ENCODE data around the gene HMX3.

DNA sequence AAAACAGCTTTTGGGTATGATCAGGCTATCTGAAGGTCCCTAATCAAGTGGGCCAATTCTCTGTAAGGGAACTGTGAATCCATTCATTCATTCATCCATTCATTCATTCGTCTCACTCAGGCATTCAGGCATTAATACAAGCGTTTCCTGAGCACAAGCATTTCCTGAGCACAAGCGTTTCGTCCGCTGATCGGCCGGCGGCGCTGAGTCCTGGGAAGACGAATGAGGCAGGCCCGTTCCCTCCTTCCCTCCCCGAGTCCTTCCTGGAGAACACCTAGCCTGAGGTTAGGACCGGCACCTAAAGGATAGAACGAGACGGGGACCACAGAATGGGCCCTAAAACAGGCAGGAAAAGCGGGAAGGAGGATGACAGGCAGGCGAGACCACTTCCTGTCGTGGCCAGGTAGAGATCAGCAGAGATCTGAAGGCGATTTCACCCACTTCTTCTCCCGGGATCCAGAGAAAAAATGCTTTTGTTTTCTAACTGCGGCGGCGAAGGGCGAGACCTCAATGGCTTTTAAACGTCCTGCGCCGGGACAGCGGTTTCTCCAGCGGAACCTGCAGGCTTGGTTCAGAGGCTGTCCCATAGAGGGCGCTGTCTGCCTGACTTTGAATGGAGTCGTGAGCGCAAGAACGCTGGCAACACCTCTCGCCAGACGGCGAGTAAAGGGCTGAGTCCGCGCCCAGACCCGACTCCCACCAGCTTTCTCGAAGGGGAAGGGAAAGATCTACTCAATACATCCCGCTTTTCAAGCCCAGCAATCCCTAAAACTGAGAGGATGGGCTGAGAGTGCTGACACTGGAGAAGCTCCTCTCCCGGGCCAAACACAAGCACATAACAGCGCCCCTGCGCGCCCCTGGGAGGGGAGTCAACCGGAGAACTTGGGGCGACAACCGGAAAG, 2.9 kb upstream of the HMX3 start:
- TF ChIP-seq, protein P1, sequence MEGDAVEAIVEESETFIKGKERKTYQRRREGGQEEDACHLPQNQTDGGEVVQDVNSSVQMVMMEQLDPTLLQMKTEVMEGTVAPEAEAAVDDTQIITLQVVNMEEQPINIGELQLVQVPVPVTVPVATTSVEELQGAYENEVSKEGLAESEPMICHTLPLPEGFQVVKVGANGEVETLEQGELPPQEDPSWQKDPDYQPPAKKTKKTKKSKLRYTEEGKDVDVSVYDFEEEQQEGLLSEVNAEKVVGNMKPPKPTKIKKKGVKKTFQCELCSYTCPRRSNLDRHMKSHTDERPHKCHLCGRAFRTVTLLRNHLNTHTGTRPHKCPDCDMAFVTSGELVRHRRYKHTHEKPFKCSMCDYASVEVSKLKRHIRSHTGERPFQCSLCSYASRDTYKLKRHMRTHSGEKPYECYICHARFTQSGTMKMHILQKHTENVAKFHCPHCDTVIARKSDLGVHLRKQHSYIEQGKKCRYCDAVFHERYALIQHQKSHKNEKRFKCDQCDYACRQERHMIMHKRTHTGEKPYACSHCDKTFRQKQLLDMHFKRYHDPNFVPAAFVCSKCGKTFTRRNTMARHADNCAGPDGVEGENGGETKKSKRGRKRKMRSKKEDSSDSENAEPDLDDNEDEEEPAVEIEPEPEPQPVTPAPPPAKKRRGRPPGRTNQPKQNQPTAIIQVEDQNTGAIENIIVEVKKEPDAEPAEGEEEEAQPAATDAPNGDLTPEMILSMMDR (conservative IDR thresholded peaks at IDR 0.05; ENCODE audit: low read depth in 2 of 2), result peak; percentile 86 to 91
- TF ChIP-seq EZH2phosphoT487 (IDR thresholded peaks at IDR 0.05; ENCODE audit: unreplicated experiment) (no peak), POLR2AphosphoS5 (IDR thresholded peaks at IDR 0.05; ENCODE audit: low read depth) (no peak), EZH2 (IDR thresholded peaks at IDR 0.05; ENCODE audit: low read depth, unreplicated experiment) (peak; percentile 41), CREB1 (CRISPR knock-in tag; IDR thresholded peaks at IDR 0.05; ENCODE audit: low read depth) (no peak), NANOG (IDR thresholded peaks at IDR 0.05; ENCODE audit: borderline replicate concordance) (no peak), STAT1 (IDR thresholded peaks at IDR 0.05; ENCODE audit: unreplicated experiment) (no peak), ZNF331 (CRISPR knock-in tag; IDR thresholded peaks at IDR 0.05; ENCODE audit: low read depth) (no peak), JUNB (IDR thresholded peaks at IDR 0.05; ENCODE audit: unreplicated experiment) (no peak)
- TF ChIP-seq, protein P2, sequence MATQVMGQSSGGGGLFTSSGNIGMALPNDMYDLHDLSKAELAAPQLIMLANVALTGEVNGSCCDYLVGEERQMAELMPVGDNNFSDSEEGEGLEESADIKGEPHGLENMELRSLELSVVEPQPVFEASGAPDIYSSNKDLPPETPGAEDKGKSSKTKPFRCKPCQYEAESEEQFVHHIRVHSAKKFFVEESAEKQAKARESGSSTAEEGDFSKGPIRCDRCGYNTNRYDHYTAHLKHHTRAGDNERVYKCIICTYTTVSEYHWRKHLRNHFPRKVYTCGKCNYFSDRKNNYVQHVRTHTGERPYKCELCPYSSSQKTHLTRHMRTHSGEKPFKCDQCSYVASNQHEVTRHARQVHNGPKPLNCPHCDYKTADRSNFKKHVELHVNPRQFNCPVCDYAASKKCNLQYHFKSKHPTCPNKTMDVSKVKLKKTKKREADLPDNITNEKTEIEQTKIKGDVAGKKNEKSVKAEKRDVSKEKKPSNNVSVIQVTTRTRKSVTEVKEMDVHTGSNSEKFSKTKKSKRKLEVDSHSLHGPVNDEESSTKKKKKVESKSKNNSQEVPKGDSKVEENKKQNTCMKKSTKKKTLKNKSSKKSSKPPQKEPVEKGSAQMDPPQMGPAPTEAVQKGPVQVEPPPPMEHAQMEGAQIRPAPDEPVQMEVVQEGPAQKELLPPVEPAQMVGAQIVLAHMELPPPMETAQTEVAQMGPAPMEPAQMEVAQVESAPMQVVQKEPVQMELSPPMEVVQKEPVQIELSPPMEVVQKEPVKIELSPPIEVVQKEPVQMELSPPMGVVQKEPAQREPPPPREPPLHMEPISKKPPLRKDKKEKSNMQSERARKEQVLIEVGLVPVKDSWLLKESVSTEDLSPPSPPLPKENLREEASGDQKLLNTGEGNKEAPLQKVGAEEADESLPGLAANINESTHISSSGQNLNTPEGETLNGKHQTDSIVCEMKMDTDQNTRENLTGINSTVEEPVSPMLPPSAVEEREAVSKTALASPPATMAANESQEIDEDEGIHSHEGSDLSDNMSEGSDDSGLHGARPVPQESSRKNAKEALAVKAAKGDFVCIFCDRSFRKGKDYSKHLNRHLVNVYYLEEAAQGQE (IDR thresholded peaks at IDR 0.05; ENCODE audit: unreplicated experiment), result no peak
- TF ChIP-seq, protein P3, sequence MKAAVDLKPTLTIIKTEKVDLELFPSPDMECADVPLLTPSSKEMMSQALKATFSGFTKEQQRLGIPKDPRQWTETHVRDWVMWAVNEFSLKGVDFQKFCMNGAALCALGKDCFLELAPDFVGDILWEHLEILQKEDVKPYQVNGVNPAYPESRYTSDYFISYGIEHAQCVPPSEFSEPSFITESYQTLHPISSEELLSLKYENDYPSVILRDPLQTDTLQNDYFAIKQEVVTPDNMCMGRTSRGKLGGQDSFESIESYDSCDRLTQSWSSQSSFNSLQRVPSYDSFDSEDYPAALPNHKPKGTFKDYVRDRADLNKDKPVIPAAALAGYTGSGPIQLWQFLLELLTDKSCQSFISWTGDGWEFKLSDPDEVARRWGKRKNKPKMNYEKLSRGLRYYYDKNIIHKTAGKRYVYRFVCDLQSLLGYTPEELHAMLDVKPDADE (IDR thresholded peaks at IDR 0.05), result no peak

Measured in GM23338 (cell line).